Calu3 (cell line): Measurements from ENCODE around the gene SSBP3. TPM values are rescaled to one million over a fixed set of nuclear protein-coding genes. Genes with fewer than 3 reads are reported as not detected.

Experiments
- BruUV-seq: library from RNA; stranded (reverse); fragments of 400-500 nt; replicated peaks from 2 replicates; lab custom pipeline; 2021; lab: Mats Ljungman, UMichigan
- CTCF ChIA-PET: fragments of 300-600 bp; sonication (Branson Sonifier 250); formaldehyde crosslinking; loops from one replicate; lab custom pipeline; 2022; ENCODE audit warnings: antibody characterized with exemption; lab: Charles Lee
- DNase-seq: peaks from one replicate; pipeline ENCODE4 v3.0.0; 2022
- H3K27ac Mint-ChIP-seq: one replicate; pipeline ENCODE4 v1.8.0; 2022; ENCODE audit warnings: mixed read lengths; ENCODE audit not compliant: unreplicated experiment
- H3K27me3 Mint-ChIP-seq: one replicate; pipeline ENCODE4 v1.8.0; 2022; ENCODE audit warnings: mixed read lengths; ENCODE audit not compliant: unreplicated experiment
- H3K36me3 Mint-ChIP-seq: one replicate; pipeline ENCODE4 v1.8.0; 2022; ENCODE audit warnings: mild to moderate bottlenecking, moderate library complexity, mixed read lengths; ENCODE audit not compliant: insufficient read depth, unreplicated experiment
- H3K4me1 Mint-ChIP-seq: one replicate; pipeline ENCODE4 v1.8.0; 2022; ENCODE audit warnings: mild to moderate bottlenecking, low read depth, mixed read lengths; ENCODE audit not compliant: unreplicated experiment
- H3K4me3 Mint-ChIP-seq: one replicate; pipeline ENCODE4 v1.8.0; 2022; ENCODE audit warnings: mild to moderate bottlenecking, low read depth, moderate library complexity, mixed read lengths; ENCODE audit not compliant: unreplicated experiment
- H3K9me3 Mint-ChIP-seq: one replicate; pipeline ENCODE4 v1.8.0; 2022; ENCODE audit warnings: low read depth, mixed read lengths; ENCODE audit not compliant: unreplicated experiment
- intact Hi-C: fragments of 100-400 bp; cut with micrococcal nuclease; formaldehyde crosslinking; loops from one replicate; pipeline ENCODE4 v1.10.0; 2022; ENCODE audit not compliant: unreplicated experiment
- total RNA-seq: library from RNA; stranded (reverse); gene quantifications from 2 replicates; pipeline ENCODE4 v1.2.3, GENCODE V29; 2022
- TF ChIP-seq, protein P1 (sequence below): fragments of 200-600 bp; IDR thresholded peaks from one replicate; pipeline ENCODE4 v1.8.0; 2022; ENCODE audit warnings: antibody characterized with exemption; ENCODE audit not compliant: unreplicated experiment

SSBP3 gene
- total RNA-seq, 1 experiment from 2014 or later: 16.6 TPM

DNA sequence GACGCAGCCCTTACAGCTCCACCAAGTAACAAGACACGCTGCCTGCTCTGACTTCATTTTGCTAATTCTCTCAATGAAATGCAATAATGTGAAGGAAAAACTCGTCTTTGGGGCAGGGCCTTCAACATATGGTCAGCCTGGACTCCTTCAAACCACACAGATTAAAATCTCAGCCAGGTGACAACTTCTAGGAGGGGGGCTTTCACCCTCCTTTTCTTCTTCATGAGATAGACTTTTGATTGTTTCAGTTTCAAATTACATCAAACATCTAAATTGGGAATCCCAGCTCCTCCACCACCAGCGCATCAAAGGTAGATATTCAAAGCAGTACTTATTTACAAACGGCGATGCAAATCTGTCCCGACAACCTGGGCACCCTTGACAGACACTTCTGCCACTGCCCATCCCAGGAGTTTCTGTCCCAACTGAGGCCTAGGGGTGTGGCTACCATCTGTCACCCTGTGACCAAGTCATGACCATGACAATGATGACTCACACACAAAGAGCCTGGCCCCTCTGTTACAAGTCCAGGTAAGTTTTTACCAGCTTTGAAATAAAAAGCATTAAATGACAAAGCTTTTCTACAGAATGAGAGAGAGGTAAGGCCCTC is 29.7 kb downstream of the SSBP3 start:
- CTCF ChIA-PET: no interaction called here
- intact Hi-C loops: no loop called here
- no peaks in the 10 kb centered on the region for H3K9me3 Mint-ChIP-seq
- TF ChIP-seq, protein P1, sequence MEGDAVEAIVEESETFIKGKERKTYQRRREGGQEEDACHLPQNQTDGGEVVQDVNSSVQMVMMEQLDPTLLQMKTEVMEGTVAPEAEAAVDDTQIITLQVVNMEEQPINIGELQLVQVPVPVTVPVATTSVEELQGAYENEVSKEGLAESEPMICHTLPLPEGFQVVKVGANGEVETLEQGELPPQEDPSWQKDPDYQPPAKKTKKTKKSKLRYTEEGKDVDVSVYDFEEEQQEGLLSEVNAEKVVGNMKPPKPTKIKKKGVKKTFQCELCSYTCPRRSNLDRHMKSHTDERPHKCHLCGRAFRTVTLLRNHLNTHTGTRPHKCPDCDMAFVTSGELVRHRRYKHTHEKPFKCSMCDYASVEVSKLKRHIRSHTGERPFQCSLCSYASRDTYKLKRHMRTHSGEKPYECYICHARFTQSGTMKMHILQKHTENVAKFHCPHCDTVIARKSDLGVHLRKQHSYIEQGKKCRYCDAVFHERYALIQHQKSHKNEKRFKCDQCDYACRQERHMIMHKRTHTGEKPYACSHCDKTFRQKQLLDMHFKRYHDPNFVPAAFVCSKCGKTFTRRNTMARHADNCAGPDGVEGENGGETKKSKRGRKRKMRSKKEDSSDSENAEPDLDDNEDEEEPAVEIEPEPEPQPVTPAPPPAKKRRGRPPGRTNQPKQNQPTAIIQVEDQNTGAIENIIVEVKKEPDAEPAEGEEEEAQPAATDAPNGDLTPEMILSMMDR: no peak
- no peak overlapping the region for H3K4me3 Mint-ChIP-seq
- peaks cover 40% of the 10 kb centered on the region for H3K4me1 Mint-ChIP-seq
- peak; percentile 31 for DNase-seq
- no peaks in the 10 kb centered on the region for H3K27me3 Mint-ChIP-seq
- H3K27ac Mint-ChIP-seq: peak overlapping the region; percentile 48
- peaks cover 6% of the 10 kb centered on the region for H3K36me3 Mint-ChIP-seq
- BruUV-seq: no TSS peak

DNA sequence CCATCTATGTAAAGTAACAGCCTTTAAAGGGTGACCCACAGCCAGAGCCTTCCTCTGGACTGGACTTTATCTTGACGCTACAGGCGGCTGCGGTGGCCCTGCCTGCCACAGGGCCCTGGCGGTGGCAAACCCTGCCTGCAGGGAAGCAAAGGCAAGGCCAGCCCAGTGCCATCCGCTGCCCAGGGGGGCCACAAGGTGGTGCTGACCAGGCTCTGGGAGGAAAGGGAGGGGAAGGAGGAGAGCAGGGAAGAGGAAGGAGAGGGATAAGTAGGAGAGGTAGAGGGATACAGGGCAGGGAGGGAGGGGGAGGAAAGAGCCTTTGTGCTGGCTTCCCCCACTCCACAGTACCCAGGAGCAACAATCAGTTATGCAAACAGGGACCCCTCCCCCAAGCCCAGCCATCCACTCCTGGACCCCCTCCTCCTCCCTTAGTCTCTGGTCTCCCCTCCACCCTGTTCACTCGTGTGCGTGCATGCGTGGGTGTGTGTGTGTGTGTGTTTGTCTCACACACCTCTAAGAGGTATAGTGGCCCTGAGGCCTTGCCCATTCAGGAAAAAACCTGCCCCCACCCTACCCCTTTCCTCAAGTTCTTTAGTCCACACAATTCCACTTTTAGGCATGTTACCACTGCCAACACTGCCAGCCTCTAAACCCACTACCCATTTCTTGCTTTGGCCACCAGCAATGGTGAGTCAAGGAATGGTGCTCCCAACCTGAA is 30.3 kb downstream of the SSBP3 start:
- BruUV-seq: no TSS peak
- Mint-ChIP-seq H3K9me3 (no peaks in the 10 kb centered on the region), H3K27me3 (no peaks in the 10 kb centered on the region), H3K27ac (no peak overlapping the region), H3K36me3 (peaks cover 6% of the 10 kb centered on the region), H3K4me3 (no peak overlapping the region), H3K4me1 (peaks cover 47% of the 10 kb centered on the region)
- TF ChIP-seq, protein P1: no peak
- intact Hi-C loops: no loop called here
- CTCF ChIA-PET: no interaction called here
- DNase-seq: no peak

DNA sequence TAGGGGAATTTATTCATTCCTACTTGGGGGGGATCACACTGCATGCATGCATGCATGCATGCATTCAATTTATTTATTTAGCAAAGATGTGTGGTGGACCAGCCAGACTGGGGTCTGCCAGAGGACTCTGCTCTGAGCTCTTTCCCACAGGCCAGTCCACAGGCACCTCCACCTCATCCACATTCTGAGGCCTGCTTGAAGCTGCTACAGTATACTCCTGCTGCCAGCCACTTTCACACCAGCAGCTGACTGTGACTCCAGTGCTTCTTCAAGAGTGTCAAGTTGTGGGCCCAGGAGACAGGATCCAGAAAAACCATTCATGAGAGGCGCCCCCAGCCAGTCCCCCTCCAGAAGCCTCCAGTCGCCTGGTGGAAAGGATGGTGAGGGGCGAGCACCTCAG is 30.9 kb downstream of the SSBP3 start:
- DNase-seq: no peak
- intact Hi-C loops: no loop called here
- H3K9me3 Mint-ChIP-seq: no peaks in the 10 kb centered on the region
- TF ChIP-seq, protein P1: no peak
- H3K4me1 Mint-ChIP-seq: peaks cover 50% of the 10 kb centered on the region
- peaks cover 6% of the 10 kb centered on the region for H3K36me3 Mint-ChIP-seq
- H3K27me3 Mint-ChIP-seq: no peaks in the 10 kb centered on the region
- no peak overlapping the region for H3K4me3 Mint-ChIP-seq
- CTCF ChIA-PET: no interaction called here
- no TSS peak for BruUV-seq
- no peak overlapping the region for H3K27ac Mint-ChIP-seq

DNA sequence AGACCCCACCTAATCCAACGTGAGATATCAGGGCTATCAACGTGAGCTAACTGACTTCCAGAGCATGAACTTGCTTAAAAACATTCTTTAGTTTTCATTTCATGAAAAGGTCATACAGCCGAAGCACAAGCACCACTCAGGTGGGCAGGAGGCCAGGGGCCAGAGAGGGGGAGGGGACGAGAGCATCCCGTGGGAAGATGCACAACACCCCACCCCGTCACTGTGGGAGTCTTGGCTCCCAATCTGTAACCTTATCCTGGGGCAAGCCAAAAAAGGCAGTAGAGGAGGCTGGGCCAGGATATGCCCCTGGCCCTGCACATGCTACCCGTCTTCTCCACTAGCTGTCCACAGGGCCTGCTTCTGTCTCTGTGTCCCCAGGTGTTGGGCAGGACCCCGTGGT is 31.4 kb downstream of the SSBP3 start:
- no peak overlapping the region for H3K27ac Mint-ChIP-seq
- H3K4me1 Mint-ChIP-seq: peaks cover 50% of the 10 kb centered on the region
- BruUV-seq: no TSS peak
- H3K36me3 Mint-ChIP-seq: peaks cover 6% of the 10 kb centered on the region
- TF ChIP-seq, protein P1: no peak
- CTCF ChIA-PET: no interaction called here
- DNase-seq: no peak
- H3K9me3 Mint-ChIP-seq: no peaks in the 10 kb centered on the region
- intact Hi-C loops: no loop called here
- H3K27me3 Mint-ChIP-seq: no peaks in the 10 kb centered on the region
- no peak overlapping the region for H3K4me3 Mint-ChIP-seq
